GM12891 (cell line): ENCODE data around the gene BPTF.
"Not testable (repeated sequence)": the region's sequence is repeated elsewhere in the genome, so short reads cannot be mapped to it uniquely, and the experiment has no call there.

ENCODE experiments used
- DNase-seq: peaks from one replicate; pipeline ENCODE4 v3.0.0; 2011; ENCODE audit warnings: low spot score; ENCODE audit not compliant: insufficient read length
- FAIRE-seq: peaks from 2 replicates; lab custom pipeline; 2011; peaks lifted over from hg19 to GRCh38; lab: Jason Lieb, UNC
- PAX5 ChIP-seq: IDR thresholded peaks from 2 replicates; pipeline ENCODE4 v1.6.1; 2011; ENCODE audit warnings: low read length, moderate library complexity, mild to moderate bottlenecking; ENCODE audit not compliant: insufficient read depth, severe bottlenecking
- POLR2A ChIP-seq: IDR thresholded peaks from 2 replicates; pipeline ENCODE4 v1.6.1; 2011; ENCODE audit warnings: low read depth, low read length, control low read depth
- POLR2AphosphoS5 ChIP-seq: IDR thresholded peaks from 2 replicates; pipeline ENCODE4 v1.6.1; 2011; ENCODE audit warnings: low read depth, low read length, control low read depth
- POU2F2 ChIP-seq: IDR thresholded peaks from 2 replicates; pipeline ENCODE4 v1.6.1; 2011; ENCODE audit warnings: low read depth, mild to moderate bottlenecking, control low read depth, low read length, moderate library complexity
- SPI1 ChIP-seq: IDR thresholded peaks from 2 replicates; pipeline ENCODE4 v1.6.1; 2011; ENCODE audit warnings: low read depth, low read length, control low read depth
- TAF1 ChIP-seq: IDR thresholded peaks from 2 replicates; pipeline ENCODE4 v1.6.1; 2011; ENCODE audit warnings: low read depth, low read length, control low read depth

BPTF gene

DNA sequence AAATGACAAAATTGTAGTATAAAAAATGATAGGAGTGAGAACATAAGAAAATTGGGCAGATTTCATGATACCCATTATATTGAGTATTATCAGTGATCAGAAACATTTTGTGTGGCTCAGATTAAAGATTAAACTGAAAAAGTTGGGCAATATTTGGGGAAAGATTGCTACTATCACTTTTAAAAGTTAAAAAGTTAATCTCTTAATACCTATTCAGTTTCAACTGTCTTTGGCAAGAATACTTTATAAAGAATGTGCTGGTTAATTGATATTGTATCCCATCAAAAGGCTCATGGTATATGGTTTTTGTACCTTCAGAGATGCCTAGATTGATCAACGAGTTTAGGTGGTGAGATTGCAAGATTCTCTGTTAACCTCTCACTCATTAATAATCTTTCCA is 55.8 kb downstream of the BPTF start:
- TF ChIP-seq SPI1 (no peak), POLR2A (no peak), POLR2AphosphoS5 (no peak), TAF1 (no peak), POU2F2 (no peak), PAX5 (no peak)
- no peak for FAIRE-seq
- no peak for DNase-seq

DNA sequence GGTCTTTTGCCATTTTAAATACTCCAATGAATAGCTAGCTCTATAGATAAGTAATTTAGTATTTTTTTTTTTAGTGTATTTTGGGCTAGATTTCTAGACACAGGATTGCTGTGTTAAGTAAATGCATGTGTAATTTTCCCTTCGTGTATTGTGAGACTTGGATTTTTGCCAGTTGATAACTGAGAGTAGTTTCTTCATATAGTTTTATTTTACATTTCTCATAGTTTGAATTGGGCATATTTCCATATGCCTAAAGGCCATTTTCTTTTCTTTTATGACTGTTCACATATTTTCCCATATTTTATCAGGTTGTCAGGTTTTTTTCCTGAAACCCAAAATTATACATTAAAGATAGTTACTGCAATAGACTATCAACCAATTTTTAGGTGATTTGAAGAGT is 59.4 kb downstream of the BPTF start:
- TF ChIP-seq TAF1: no peak
- DNase-seq (no peak), FAIRE-seq (no peak)

DNA sequence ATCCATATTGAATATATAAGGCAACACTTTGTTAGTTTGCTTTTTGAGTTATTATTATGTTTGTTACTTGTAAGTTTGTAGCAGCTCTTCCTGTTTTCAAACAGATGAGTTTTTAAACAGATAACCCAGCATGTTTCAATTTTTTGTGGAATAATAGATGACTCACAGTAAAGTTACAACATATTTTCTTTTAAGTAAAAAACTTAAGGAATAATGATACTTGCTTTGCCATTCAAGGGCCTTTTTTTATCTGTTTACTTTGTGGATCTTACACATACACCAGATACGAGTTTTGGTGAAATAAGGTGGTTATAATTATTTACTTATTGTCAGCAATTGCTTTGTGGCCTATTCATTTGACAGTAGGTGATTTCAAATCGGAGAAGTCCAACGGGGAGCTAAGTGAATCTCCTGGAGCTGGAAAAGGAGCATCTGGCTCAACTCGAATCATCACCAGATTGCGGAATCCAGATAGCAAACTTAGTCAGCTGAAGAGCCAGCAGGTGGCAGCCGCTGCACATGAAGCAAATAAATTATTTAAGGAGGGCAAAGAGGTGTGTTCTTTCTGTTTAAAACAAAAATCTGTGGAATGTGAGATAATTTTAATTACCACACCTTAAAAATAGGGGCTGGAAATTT is 66.3 kb downstream of the BPTF start:
- TF ChIP-seq SPI1 (no peak), TAF1 (no peak), POLR2AphosphoS5 (no peak), POLR2A (no peak), PAX5 (no peak), POU2F2 (no peak)
- FAIRE-seq (no peak), DNase-seq (no peak)

DNA sequence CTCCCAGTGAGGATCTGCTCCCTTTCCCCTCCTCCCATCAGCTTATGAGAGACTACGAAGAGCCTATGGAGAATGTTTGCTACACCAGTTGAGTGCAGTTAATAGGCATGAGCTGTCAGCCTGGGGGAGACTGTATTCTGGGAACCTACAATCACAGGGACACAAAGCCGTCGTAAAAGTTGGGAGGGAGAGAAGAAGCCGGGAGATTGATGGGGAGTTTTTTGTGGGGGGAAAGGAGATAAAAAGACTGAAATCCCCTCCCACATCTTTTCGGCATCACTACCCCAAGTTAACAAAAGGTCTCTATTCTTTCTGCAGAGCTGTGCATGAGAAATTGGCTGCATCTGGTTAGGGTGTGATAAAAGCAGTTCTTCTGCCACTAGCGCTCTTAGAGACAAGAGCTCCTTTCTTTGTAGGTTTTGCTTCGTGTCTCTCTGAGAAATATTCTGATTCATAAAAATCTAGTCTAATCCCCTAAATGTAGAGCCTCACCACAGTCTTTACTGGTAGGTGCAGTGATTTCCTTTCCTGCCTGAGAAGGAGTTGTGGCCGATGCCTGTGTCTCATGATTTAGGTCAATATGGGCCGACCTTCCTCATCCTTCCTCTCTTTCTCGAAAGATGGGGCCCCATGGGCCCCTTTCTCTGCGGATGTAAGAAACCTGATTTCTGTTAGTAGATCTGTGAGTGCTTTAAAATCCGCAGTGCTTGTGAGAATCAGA is 77.4 kb downstream of the BPTF start:
- DNase-seq: no peak
- no peak for FAIRE-seq
- TF ChIP-seq PAX5 (no peak), TAF1 (no peak), POLR2A (no peak), POLR2AphosphoS5 (no peak), POU2F2 (no peak), SPI1 (no peak)

DNA sequence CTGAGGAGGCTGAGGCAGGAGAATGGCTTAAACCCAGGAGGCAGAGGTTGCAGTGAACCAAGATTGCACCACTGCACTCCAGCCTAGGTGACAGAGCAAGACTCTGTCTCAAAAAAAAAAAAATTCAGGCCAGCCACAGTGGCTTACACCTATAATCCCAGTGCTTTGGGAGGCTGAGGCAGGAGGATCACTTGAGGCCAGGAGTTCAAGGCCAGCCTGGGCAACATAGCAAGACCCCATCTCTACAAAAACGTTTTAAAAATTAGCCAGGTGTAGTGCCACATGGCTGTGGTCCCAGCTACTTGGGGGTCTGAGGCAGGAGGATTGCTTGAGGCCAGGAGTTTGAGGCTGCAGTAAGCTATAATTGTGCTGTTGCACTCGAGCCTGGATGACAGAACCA is 80.0 kb downstream of the BPTF start:
- DNase-seq, FAIRE-seq: not testable (repeated sequence)

DNA sequence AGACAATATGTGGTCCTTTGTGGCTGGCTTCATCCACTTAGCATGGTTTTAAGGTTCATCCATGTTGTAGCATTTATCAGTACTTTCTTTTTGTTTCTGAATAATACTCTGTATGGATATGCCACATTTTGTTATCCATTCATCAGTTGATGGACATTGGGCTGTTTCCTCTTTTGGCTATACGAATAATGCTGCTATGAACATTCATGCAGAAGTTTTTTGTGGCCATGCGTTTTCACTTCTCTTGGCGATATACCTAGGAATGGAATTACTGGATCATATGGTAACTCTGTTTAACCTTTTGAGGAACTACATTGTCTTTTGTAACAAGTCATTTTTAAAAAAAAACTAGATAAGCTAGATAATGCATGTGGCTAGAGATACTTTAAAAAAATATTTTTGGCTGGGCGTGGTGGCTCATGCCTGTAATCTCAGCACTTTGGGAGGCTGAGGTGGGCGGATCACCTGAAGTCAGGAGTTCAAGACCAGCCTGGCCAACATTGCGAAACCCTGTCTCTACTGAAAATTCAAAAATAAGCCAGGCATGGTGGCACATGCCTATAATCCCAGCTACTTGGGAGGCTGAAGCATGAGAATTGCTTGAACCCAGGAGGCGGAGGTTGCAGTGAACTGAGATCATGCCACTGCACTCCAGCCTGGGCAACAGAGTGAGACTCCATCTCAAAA is 85.0 kb downstream of the BPTF start:
- DNase-seq, FAIRE-seq: not testable (repeated sequence)

DNA sequence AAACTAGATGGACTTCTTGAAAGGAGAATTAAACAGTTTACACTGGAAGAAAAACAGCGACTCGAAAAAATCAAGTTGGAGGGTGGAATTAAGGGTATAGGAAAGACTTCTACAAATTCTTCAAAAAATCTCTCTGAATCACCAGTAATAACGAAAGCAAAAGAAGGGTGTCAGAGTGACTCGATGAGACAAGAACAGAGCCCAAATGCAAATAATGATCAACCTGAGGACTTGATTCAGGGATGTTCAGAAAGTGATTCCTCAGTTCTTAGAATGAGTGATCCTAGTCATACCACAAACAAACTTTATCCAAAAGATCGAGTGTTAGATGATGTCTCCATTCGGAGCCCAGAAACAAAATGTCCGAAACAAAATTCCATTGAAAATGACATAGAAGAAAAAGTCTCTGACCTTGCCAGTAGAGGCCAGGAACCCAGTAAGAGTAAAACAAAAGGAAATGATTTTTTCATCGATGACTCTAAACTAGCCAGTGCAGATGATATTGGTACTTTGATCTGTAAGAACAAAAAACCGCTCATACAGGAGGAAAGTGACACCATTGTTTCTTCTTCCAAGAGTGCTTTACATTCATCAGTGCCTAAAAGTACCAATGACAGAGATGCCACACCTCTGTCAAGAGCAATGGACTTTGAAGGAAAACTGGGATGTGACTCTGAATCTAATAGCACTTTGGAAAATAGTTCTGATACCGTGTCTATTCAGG is 85.9 kb downstream of the BPTF start:
- DNase-seq: no peak
- TF ChIP-seq POU2F2 (no peak), POLR2A (no peak)
- no peak for FAIRE-seq

DNA sequence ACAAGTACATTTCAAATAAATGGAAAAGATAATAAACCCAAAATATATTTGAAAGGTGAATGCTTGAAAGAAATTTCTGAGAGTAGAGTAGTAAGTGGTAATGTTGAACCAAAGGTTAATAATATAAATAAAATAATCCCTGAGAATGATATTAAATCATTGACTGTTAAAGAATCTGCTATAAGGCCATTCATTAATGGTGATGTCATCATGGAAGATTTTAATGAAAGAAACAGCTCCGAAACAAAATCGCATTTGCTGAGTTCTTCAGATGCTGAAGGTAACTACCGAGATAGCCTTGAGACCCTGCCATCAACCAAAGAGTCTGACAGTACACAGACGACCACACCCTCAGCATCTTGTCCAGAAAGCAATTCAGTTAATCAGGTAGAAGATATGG is 86.8 kb downstream of the BPTF start:
- FAIRE-seq: no peak
- TF ChIP-seq POU2F2 (no peak), POLR2A (no peak), TAF1 (no peak), SPI1 (no peak)
- DNase-seq: no peak

DNA sequence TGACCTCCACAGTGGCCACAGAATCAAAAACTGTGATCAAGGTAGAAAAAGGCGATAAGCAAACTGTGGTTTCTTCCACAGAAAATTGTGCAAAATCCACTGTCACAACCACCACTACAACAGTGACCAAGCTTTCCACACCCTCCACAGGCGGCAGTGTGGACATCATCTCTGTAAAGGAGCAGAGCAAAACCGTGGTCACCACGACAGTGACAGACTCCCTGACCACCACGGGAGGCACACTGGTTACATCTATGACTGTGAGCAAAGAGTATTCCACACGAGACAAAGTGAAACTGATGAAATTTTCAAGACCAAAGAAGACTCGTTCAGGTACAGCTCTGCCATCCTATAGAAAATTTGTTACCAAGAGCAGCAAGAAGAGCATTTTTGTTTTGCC is 87.4 kb downstream of the BPTF start:
- TF ChIP-seq POU2F2: no peak
- no peak for TF ChIP-seq POLR2AphosphoS5
- TF ChIP-seq POLR2A: no peak
- TF ChIP-seq SPI1: no peak
- TF ChIP-seq TAF1: no peak
- no peak for TF ChIP-seq PAX5
- FAIRE-seq (no peak), DNase-seq (no peak)

DNA sequence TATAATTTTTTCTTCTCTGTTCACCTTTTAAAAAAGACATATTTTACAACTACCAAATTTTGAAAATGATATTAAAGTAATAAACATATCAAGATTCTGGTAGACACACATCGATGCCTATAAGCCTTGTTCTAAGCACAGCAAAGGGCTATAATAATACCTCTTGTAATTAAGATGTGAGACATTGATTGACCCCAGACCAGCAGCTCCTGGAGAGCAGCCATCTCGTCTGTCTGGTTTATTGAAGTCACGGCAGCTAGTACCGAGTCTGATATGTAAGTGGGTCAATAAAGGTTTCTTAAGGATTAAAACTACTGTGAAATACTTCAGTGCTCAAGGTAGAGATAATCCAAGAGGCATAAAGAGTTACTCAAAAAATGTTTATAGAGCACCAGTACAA is 94.9 kb downstream of the BPTF start:
- TF ChIP-seq POLR2AphosphoS5 (no peak), PAX5 (no peak), TAF1 (no peak), SPI1 (no peak), POLR2A (no peak), POU2F2 (no peak)
- FAIRE-seq: no peak
- no peak for DNase-seq

DNA sequence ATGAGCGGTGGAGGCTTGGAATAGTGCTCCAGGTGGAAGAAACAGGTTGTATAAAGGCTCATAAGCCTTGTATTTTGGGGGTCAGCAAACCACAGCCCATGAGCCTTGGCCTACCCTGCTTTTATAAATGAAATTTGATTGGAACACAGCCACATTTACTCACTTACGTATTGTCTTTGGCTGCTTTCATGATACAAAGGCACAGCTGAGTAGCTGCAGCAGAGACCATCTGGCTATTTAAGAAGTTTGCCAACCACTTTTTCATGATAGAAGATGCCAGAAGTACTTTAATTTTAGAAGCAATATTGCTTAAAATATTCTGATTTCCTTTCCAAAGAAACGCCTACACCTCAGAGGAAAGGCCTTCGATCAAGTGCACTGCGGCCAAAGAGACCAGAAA is 97.2 kb downstream of the BPTF start:
- no peak for DNase-seq
- FAIRE-seq: no peak
- no peak for TF ChIP-seq PAX5
- no peak for TF ChIP-seq SPI1
- TF ChIP-seq TAF1: no peak
- TF ChIP-seq POLR2AphosphoS5: no peak
- TF ChIP-seq POLR2A: no peak
- no peak for TF ChIP-seq POU2F2

DNA sequence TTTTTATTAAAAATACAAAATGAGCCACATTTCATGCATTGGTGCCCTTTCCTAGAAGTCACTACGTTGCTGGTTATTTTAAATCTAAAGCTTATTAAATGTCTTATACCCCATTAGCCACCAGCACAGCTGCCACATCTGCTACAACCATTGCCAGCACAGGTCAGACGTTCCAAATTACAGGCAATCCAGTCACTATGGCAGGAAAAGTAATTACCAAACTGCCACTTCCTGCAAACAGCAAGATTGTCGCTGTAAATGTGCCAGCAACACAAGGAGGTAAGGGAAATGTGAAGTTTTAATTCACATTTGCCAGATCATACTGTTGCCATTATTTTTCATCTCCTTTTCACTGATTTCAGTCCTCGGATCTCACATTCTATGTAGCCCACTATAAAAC is 103.5 kb downstream of the BPTF start:
- not testable (repeated sequence) for DNase-seq
- peak; percentile 38 for FAIRE-seq
